AG09309 (cell line): ENCODE results near the gene KLHL41.
"Not testable (repeated sequence)": the region's sequence is repeated elsewhere in the genome, so short reads cannot be mapped to it uniquely, and the experiment has no call there.

Experiments
- DNase-seq: peaks from one replicate; pipeline ENCODE4 v3.0.0-alpha.2; 2010; ENCODE audit warnings: low read depth
- H3K4me3 ChIP-seq: 2 replicates; pipeline ENCODE4 v1.5.1; 2011; ENCODE audit warnings: mild to moderate bottlenecking, low read depth, low read length, moderate library complexity; ENCODE audit not compliant: control insufficient read depth
- TF ChIP-seq, protein P1 (sequence below): IDR thresholded peaks from 2 replicates; pipeline ENCODE4 v1.5.1; 2011; ENCODE audit warnings: mild to moderate bottlenecking, low read depth, low read length, inconsistent platforms; ENCODE audit not compliant: insufficient read depth, control insufficient read depth; ENCODE audit errors: missing control alignments

The KLHL41 gene

GRCh38 chr2:169565686-169566085 is 56.2 kb downstream of the KLHL41 start:
- TF ChIP-seq, protein P1, sequence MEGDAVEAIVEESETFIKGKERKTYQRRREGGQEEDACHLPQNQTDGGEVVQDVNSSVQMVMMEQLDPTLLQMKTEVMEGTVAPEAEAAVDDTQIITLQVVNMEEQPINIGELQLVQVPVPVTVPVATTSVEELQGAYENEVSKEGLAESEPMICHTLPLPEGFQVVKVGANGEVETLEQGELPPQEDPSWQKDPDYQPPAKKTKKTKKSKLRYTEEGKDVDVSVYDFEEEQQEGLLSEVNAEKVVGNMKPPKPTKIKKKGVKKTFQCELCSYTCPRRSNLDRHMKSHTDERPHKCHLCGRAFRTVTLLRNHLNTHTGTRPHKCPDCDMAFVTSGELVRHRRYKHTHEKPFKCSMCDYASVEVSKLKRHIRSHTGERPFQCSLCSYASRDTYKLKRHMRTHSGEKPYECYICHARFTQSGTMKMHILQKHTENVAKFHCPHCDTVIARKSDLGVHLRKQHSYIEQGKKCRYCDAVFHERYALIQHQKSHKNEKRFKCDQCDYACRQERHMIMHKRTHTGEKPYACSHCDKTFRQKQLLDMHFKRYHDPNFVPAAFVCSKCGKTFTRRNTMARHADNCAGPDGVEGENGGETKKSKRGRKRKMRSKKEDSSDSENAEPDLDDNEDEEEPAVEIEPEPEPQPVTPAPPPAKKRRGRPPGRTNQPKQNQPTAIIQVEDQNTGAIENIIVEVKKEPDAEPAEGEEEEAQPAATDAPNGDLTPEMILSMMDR: no peak
- H3K4me3 ChIP-seq: no peak overlapping the region
- no peak for DNase-seq

GRCh38 chr2:169569948-169570347 is 60.4 kb downstream of the KLHL41 start:
- H3K4me3 ChIP-seq: no peak overlapping the region
- DNase-seq: no peak
- TF ChIP-seq, protein P1: no peak

- DNase-seq: not testable (repeated sequence)
These were observed 61.2 kb downstream of the KLHL41 start for GRCh38 chr2:169570752-169571151.

GRCh38 chr2:169571571-169571970 is 62.1 kb downstream of the KLHL41 start:
- no peak for DNase-seq
- H3K4me3 ChIP-seq: no peak overlapping the region
- TF ChIP-seq, protein P1: no peak

More at GRCh38 chr2:169570752-169571151, 61.2 kb downstream of the KLHL41 start:
- H3K4me3 ChIP-seq: not testable (repeated sequence)

DNA sequence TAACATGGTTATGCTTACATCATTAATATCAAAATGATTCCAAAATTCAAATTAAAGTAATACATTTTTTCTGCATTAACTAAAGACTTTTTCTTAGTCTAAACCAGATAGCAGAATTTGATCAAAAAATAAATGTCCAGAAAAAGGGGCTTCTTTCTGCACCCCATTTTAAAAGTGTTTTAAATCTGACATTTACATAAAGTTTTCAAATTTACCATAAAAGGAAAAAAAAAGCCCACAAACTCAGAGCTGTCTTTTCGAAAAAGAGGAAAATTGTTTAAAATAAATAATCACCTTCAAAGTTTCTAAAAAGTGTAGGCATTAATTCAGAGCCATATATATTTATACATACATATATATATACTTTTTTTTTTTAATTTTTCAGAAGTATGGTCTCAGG is 62.7 kb downstream of the KLHL41 start:
- DNase-seq: no peak
- no peak overlapping the region for H3K4me3 ChIP-seq
- TF ChIP-seq, protein P1: no peak

GRCh38 chr2:169572821-169573159 is 63.3 kb downstream of the KLHL41 start:
- DNase-seq: no peak
- peak overlapping the region; percentile 70 for H3K4me3 ChIP-seq
- TF ChIP-seq, protein P1: no peak

- H3K4me3 ChIP-seq: peak within 1 kb of the TSS; percentile 70
- peak; percentile 29 for DNase-seq
- TF ChIP-seq, protein P1: no peak
These were observed 63.9 kb downstream of the KLHL41 start, which contains the start of gene FASTKD1 for GRCh38 chr2:169573160-169573973. FASTKD1 (minus strand) TSS chr2:169573865; CDS start chr2:169572029, 1,836 bp downstream.
